HL-60 (cell line): ENCODE data around the gene JAK1.
A peak's percentile ranks its signal among the peaks of the same experiment; 100 is the strongest.

ENCODE experiments used
- DNase-seq, 2 experiments: peaks; one replicate each; pipeline ENCODE4 v3.0.0-alpha.2; 2010 to 2020; ENCODE audit warnings: low read depth in 1 of 2, low spot score in 1 of 2
- H3K27ac ChIP-seq: fragments of 250-450 bp; sonication (Bioruptor Pico); replicated peaks from 2 replicates; pipeline ENCODE4 v1.5.1; 2020; ENCODE audit warnings: mild to moderate bottlenecking, moderate library complexity
- H3K27me3 ChIP-seq: fragments of 250-450 bp; sonication (Bioruptor Pico); 2 replicates; pipeline ENCODE4 v1.5.1; 2021; ENCODE audit warnings: mild to moderate bottlenecking, moderate library complexity; ENCODE audit not compliant: insufficient read depth, poor library complexity, severe bottlenecking
- H3K4me3 ChIP-seq: replicated peaks from 2 replicates; pipeline ENCODE4 v1.5.1; 2011; ENCODE audit warnings: mild to moderate bottlenecking, control low read depth, low read length; ENCODE audit not compliant: insufficient read depth
- GABPA ChIP-seq: IDR thresholded peaks from 2 replicates; pipeline ENCODE4 v1.6.1; 2012; ENCODE audit warnings: low read depth
- POLR2AphosphoS5 ChIP-seq: IDR thresholded peaks from 2 replicates; pipeline ENCODE4 v1.6.1; 2012; ENCODE audit warnings: low read depth
- SPI1 ChIP-seq: IDR thresholded peaks from 2 replicates; pipeline ENCODE4 v1.6.1; 2012; ENCODE audit warnings: low read depth, mild to moderate bottlenecking, borderline replicate concordance
- TF ChIP-seq, protein P1 (sequence below): IDR thresholded peaks from one replicate; pipeline ENCODE4 v1.5.1; 2011; ENCODE audit warnings: low read length, control low read depth, inconsistent platforms; ENCODE audit not compliant: insufficient read depth
- TF ChIP-seq, protein P2 (sequence below): IDR thresholded peaks from 2 replicates; pipeline ENCODE4 v1.6.1; 2012; ENCODE audit warnings: low read depth; ENCODE audit not compliant: insufficient replicate concordance

Gene JAK1

DNA sequence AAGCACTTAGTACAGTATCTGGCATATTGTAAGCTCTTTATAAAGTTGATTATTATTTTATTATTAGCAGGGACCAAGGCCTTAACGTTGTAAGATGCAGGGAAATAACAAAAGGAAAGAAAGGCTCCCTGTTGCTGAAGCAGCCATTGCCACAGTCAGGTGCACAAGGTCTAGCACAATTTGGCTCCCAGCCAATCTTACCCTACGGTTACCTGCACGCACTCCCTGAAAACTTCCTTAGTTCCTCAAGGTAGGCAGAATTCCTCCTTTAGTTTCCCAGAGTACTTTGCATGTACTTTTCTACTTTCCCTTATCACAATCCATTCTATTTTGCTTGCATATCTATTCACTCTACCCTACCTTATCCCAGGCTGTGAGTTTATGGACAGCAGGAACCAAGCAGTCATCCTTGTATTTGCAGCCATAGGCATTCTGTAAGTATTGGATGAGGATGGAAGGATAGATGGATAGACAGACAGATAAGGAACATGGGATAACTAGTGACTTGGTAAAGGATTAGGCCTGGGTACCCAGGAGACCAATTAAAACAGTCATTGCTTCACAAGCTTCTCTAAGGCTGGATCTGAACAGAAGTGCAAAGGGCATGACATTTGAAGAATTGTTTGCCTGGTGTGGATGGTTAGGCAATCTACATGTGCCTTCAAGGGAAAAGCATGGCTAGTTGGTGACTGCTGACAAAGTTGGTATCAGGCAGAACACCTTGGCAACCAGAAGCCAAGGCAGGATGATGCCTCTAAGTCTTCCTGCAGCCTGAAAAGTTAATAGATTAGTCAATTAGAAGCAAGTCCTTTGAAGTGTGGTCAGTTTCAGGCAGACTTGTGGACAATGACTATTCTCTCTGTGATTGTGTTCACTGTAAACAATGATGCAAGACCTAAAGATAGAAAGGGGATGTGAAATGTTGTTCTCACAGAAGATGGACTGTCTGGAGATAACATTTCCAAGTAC is 20.8 kb upstream of the JAK1 start:
- H3K27me3 ChIP-seq = no peaks in the 10 kb centered on the region
- no peak overlapping the region for H3K27ac ChIP-seq
- no peak overlapping the region for H3K4me3 ChIP-seq
- peak in 1 of 2 experiments; percentile 14 for DNase-seq
- TF ChIP-seq GABPA (no peak), SPI1 (no peak)
- TF ChIP-seq, protein P1, sequence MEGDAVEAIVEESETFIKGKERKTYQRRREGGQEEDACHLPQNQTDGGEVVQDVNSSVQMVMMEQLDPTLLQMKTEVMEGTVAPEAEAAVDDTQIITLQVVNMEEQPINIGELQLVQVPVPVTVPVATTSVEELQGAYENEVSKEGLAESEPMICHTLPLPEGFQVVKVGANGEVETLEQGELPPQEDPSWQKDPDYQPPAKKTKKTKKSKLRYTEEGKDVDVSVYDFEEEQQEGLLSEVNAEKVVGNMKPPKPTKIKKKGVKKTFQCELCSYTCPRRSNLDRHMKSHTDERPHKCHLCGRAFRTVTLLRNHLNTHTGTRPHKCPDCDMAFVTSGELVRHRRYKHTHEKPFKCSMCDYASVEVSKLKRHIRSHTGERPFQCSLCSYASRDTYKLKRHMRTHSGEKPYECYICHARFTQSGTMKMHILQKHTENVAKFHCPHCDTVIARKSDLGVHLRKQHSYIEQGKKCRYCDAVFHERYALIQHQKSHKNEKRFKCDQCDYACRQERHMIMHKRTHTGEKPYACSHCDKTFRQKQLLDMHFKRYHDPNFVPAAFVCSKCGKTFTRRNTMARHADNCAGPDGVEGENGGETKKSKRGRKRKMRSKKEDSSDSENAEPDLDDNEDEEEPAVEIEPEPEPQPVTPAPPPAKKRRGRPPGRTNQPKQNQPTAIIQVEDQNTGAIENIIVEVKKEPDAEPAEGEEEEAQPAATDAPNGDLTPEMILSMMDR = no peak

GRCh38 chr1:64984737-64985136 is 18.4 kb upstream of the JAK1 start:
- no peak for DNase-seq
- no peak overlapping the region for H3K27ac ChIP-seq
- H3K4me3 ChIP-seq = no peak overlapping the region
- TF ChIP-seq POLR2AphosphoS5 = no peak
- TF ChIP-seq SPI1 = no peak
- no peak for TF ChIP-seq GABPA
- TF ChIP-seq, protein P1 = no peak
- TF ChIP-seq, protein P2, sequence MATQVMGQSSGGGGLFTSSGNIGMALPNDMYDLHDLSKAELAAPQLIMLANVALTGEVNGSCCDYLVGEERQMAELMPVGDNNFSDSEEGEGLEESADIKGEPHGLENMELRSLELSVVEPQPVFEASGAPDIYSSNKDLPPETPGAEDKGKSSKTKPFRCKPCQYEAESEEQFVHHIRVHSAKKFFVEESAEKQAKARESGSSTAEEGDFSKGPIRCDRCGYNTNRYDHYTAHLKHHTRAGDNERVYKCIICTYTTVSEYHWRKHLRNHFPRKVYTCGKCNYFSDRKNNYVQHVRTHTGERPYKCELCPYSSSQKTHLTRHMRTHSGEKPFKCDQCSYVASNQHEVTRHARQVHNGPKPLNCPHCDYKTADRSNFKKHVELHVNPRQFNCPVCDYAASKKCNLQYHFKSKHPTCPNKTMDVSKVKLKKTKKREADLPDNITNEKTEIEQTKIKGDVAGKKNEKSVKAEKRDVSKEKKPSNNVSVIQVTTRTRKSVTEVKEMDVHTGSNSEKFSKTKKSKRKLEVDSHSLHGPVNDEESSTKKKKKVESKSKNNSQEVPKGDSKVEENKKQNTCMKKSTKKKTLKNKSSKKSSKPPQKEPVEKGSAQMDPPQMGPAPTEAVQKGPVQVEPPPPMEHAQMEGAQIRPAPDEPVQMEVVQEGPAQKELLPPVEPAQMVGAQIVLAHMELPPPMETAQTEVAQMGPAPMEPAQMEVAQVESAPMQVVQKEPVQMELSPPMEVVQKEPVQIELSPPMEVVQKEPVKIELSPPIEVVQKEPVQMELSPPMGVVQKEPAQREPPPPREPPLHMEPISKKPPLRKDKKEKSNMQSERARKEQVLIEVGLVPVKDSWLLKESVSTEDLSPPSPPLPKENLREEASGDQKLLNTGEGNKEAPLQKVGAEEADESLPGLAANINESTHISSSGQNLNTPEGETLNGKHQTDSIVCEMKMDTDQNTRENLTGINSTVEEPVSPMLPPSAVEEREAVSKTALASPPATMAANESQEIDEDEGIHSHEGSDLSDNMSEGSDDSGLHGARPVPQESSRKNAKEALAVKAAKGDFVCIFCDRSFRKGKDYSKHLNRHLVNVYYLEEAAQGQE = no peak
- no peaks in the 10 kb centered on the region for H3K27me3 ChIP-seq

- Histone ChIP-seq H3K4me3 (no peak overlapping the region), H3K27ac (no peak overlapping the region), H3K27me3 (no peaks in the 10 kb centered on the region)
- peak; percentile 15 to 21 for DNase-seq
- TF ChIP-seq GABPA = no peak
- no peak for TF ChIP-seq POLR2AphosphoS5
- TF ChIP-seq, protein P1 = no peak
- TF ChIP-seq SPI1 = no peak
- TF ChIP-seq, protein P2 = no peak
These were observed 17.8 kb upstream of the JAK1 start for GRCh38 chr1:64984106-64984505.
